Stimulated activated naive CD8-positive, alpha-beta T cell treated with anti-CD3 and anti-CD28 coated beads, Interleukin-15, Interleukin-2, amounts not matched to agents 100 ng/mL and 50 ng/mL, for 24 hours (primary cell): ENCODE results near the gene YIF1A.

Source experiments
- H3K27ac Mint-ChIP-seq: one replicate; pipeline ENCODE4 v1.8.0; 2021; ENCODE audit warnings: mild to moderate bottlenecking, mixed read lengths
- H3K27me3 Mint-ChIP-seq: one replicate; pipeline ENCODE4 v1.8.0; 2021; ENCODE audit warnings: mixed read lengths
- H3K36me3 Mint-ChIP-seq: one replicate; pipeline ENCODE4 v1.8.0; 2021; ENCODE audit warnings: low read depth, mixed read lengths
- H3K4me1 Mint-ChIP-seq: one replicate; pipeline ENCODE4 v1.8.0; 2021; ENCODE audit warnings: low read depth, mixed read lengths
- H3K4me3 Mint-ChIP-seq: one replicate; pipeline ENCODE4 v1.8.0; 2021; ENCODE audit warnings: mild to moderate bottlenecking, mixed read lengths
- H3K9me3 Mint-ChIP-seq: one replicate; pipeline ENCODE4 v1.8.0; 2021; ENCODE audit warnings: mixed read lengths

YIF1A gene, protein sequence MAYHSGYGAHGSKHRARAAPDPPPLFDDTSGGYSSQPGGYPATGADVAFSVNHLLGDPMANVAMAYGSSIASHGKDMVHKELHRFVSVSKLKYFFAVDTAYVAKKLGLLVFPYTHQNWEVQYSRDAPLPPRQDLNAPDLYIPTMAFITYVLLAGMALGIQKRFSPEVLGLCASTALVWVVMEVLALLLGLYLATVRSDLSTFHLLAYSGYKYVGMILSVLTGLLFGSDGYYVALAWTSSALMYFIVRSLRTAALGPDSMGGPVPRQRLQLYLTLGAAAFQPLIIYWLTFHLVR

DNA sequence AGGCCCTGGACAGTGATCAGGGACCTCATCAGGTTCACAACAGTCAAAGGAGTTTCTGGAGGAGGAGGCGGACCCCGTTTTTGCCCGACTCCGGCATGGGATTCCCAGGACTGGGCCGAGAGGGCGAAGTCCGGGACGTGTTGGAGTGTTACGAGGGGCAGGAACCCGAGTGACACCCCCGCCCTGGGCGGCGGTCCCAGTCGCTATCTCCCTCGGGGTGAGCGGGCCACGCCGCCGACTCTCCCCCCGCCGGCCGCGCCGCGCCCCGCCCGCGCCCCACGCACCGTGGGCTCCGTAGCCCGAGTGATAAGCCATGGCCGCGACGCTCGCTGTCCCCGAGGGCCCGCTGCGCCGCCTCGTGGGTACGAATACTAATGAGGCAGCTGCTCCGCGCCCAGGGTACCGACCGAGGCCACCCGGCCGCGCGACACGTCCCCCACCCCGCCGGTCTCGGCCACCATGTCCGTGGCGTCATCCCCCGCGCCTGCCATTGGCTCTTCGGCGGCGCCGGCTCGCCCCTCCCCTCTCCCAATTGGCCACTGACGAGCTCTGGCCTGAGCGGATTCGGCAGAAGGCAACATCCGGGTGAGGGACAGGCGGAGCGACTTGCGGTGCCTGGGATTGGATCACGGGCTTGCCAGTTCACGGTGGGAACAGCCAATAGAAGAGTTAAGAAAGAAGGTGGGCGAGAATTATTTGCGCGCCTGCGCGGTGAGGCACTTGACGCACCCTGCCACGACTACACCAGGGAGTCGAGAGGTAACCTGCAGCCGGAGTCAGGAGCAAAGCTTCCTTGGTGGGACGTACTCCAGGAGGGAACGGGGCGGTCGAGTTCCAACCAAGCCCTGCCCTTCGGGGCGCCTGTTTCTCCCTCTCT is at the start of gene YIF1A:
TSS of gene YIF1A (minus strand) at position 473 of the 877 bp plus-strand sequence. CDS start at position 315, 158 bp downstream.
- Mint-ChIP-seq H3K27me3 (peaks cover 20% of the 10 kb centered on the region), H3K36me3 (peaks cover 3% of the 10 kb centered on the region), H3K4me1 (peaks cover 34% of the 10 kb centered on the region), H3K9me3 (no peaks in the 10 kb centered on the region), H3K4me3 (peak within 1 kb of the TSS; percentile 90), H3K27ac (peak within 1 kb of the TSS; percentile 88)

GRCh38 chr11:66337103-66337899 is 48.4 kb upstream of the YIF1A start:
- Mint-ChIP-seq H3K4me3 (peak overlapping the region; percentile 66), H3K9me3 (no peaks in the 10 kb centered on the region), H3K36me3 (peaks cover 35% of the 10 kb centered on the region), H3K27ac (peak overlapping the region; percentile 83), H3K4me1 (peaks cover 34% of the 10 kb centered on the region), H3K27me3 (no peaks in the 10 kb centered on the region)

- Mint-ChIP-seq H3K36me3 (peaks cover 27% of the 10 kb centered on the region), H3K4me1 (peaks cover 34% of the 10 kb centered on the region)
Observed at GRCh38 chr11:66336234-66337102, 47.5 kb upstream of the YIF1A start, which contains the start of gene RIN1. TSS of gene RIN1 (minus strand) at chr11:66336434. CDS start at chr11:66336402, 32 bp downstream.

DNA sequence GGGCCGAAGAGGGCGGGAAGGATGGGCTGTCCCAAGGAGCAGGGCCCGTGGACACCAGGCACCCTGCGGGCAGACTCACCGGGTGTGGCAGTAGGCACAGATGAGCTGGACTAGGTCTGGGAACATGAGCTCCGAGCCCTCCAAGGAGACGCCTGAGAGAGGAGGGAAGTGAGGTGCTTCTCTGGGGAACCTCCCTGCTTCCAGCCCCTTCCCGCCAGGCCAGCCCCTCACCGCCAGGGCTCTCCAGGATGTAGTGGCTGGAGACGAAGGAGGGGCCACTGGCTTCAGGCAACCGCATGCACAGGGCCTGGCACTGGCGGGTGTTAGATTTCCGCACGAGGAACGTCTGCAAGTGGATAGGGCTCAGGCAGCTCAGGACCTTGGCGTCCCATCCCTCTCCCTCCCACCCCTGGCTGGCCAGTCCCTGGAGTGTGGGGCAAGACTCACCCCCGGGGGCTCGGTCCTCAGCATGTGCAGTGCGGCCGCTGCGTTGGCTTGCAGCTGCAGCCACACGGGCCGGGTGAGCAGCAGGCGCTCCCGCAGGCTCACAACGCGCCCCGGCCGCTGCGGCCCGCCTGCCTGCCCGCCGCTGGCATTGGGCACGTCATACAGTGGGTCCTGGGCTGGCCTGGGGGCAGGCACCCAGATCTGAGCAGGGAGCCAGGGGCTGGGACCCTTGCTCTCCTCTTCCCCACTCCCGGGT is 46.7 kb upstream of the YIF1A start:
- Mint-ChIP-seq H3K27me3 (no peaks in the 10 kb centered on the region), H3K4me3 (peak overlapping the region; percentile 66), H3K27ac (no peak overlapping the region), H3K36me3 (peaks cover 24% of the 10 kb centered on the region), H3K4me1 (peaks cover 34% of the 10 kb centered on the region), H3K9me3 (no peaks in the 10 kb centered on the region)

More at GRCh38 chr11:66336234-66337102, 47.5 kb upstream of the YIF1A start, which contains the start of gene RIN1:
- peak within 1 kb of the TSS; percentile 66 for H3K4me3 Mint-ChIP-seq
- H3K27me3 Mint-ChIP-seq, result no peaks in the 10 kb centered on the region
- H3K9me3 Mint-ChIP-seq, result no peaks in the 10 kb centered on the region
- peak within 1 kb of the TSS; percentile 83 for H3K27ac Mint-ChIP-seq

DNA sequence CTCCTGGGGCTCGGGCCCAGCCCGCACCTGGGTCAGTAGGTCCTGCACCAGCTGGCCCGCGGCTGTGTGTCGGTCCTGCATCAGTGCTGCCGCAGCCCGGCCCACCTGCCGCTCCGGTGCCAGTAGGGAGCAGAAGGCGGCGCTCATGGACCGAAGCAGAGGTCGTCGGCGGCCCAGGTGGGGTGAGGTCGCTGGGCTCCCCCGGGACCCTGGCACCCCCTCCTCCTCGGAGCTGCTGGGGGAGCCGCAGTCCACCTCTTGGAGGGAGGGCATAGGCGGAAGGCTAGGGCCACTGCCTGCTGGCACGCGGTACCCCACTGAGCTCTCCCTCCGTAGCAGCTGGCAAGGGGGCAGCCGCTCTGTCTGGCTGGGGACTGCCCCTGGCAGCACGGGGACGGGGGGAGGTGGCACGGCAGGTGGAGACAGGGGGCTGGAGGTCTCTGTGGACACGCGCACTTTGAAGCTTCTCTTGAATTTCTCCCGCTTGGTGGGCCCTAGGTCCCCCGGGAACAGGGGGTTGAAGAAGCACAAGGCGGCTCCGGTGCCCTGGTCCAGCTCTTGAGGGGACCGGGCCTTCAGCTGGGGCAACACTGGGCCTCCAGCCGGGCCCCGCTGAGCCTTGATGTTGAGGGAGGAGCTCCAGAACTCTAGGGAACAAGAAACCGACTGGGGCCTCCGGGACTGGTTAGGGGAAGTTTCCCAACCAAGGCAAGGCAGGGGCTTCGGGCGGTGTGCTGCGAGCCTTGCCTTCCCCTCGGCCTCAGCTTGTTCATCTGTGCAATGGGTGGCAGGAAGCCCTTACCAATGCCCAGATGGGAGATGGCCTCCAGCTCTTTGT is 45.9 kb upstream of the YIF1A start:
- no peaks in the 10 kb centered on the region for H3K27me3 Mint-ChIP-seq
- H3K4me3 Mint-ChIP-seq, result no peak overlapping the region
- H3K27ac Mint-ChIP-seq, result no peak overlapping the region
- H3K9me3 Mint-ChIP-seq, result no peaks in the 10 kb centered on the region
- H3K4me1 Mint-ChIP-seq, result peaks cover 34% of the 10 kb centered on the region
- peaks cover 20% of the 10 kb centered on the region for H3K36me3 Mint-ChIP-seq

- Mint-ChIP-seq H3K9me3 (no peaks in the 10 kb centered on the region), H3K27me3 (no peaks in the 10 kb centered on the region), H3K27ac (no peak overlapping the region), H3K4me3 (no peak overlapping the region), H3K36me3 (peaks cover 17% of the 10 kb centered on the region), H3K4me1 (peaks cover 38% of the 10 kb centered on the region)
Observed at GRCh38 chr11:66333896-66334604, 45.1 kb upstream of the YIF1A start.

DNA sequence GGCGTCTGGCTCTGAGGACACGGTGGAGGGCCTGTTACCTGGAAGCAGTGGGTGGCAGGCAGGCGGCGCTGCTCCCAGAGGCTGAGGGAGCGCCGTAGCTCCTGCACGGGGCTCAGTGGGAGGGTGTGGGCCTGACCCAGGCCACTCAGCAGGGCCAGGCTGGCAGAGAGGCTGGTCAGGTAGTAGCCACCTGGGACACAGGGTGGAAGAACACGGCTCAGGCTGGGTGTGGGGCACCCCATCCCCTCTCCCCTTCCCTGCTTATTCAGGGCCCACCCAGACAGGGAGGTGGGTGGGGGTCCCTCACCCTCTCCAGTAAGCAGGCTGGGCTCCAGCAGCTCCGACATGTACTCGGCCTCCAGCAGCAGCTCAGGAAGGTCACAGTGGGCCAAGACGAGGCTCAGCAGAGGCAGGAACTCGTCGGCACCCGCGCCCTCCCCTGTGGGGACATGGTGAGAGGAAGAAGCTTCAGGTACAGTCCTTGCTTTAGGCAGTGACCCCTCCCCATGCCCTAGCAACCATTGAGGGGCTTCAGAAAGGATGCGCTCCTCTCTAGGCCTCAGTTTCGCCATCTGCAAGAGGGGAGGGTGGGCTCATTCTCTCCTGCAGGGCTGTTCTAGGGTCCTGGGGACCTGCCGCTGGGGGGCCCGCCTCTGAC is 44.4 kb upstream of the YIF1A start:
- Mint-ChIP-seq H3K27me3 (no peaks in the 10 kb centered on the region), H3K9me3 (no peaks in the 10 kb centered on the region), H3K27ac (no peak overlapping the region), H3K36me3 (peaks cover 11% of the 10 kb centered on the region), H3K4me1 (peaks cover 39% of the 10 kb centered on the region), H3K4me3 (no peak overlapping the region)

DNA sequence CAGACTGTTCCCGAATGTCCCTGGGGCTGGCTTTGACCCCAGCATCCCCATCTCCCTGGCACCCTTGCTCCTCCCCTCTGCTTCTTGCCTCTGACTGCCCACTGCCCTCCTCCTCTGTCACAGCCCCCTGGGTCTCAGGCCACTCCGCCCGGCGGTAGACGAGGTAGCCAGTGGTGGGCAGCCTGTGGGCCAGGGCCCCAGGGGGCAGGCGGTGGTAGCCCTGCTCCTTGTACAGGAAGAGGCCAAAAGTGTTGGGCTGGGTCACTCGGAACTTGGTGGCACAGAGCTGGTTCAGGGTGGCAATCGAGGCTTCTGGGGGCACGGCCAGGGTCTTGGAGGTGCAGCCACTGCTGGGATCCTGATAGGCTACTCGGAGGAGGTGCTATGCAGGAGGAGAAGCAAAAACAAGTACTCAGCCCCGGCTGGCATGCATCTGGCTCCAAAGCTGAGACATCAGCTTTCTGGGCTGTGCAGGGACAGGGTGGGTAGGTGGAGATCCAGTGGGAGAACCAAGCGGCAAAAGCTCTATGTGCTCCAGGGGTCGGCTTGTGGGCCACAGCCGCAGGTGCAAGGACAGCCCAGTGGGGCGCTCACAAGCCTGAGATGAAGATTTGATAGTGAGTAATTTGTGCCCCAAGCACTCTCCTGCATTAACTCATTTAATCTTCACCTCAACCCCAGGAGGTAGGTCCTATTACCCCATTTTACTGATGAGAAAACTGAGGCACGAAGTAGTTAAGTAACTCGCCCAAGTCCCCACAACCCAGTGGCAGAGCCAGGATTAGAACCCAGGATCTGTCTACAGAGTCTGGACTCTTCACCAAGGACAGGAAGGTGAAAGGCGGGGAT is 43.7 kb upstream of the YIF1A start:
- Mint-ChIP-seq H3K9me3 (no peaks in the 10 kb centered on the region), H3K27ac (no peak overlapping the region), H3K27me3 (no peaks in the 10 kb centered on the region), H3K4me3 (no peak overlapping the region), H3K4me1 (peaks cover 40% of the 10 kb centered on the region), H3K36me3 (peaks cover 7% of the 10 kb centered on the region)

DNA sequence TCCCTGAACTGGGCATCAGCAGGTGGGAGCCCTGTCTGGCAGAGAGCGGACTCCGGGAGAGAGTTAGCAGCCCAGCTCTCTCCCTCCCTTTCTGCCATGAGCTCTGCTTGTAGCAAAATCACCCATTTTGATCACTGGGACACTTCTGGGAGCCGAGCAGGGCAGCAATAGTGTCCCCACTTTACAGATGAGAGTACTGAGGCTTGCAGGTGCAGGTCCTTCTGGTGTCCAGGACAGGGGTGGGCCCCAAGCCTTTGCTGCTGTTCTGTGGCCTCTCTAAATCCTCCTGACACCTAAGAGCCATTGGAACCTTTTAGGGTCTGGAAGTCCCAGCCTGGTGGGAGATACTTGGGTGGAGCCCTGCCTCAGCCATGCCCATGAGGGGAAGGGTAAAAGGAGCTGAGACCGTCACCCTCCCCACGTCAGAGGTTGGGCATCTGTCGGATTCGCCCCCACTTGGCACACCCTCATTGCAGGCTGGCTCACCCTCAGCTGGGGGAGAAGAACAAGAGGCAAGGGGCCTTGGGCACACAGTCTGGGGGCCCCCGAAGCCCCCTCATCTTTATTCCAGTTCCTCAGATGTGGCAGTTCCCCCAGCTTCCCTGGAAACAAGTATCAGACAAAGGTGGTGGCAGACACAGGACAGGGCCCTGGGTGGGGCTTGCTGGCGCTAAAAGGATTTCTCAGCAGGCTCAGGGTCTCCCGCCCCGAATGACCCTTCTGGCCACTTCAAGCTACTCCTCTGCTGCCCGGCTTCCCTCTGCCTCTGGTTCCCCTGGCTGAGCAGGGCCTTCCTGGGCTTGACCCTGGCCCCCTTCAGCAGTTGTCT is 42.8 kb upstream of the YIF1A start:
- Mint-ChIP-seq H3K36me3 (no peaks in the 10 kb centered on the region), H3K9me3 (no peaks in the 10 kb centered on the region), H3K4me1 (peaks cover 38% of the 10 kb centered on the region), H3K27ac (no peak overlapping the region), H3K4me3 (no peak overlapping the region), H3K27me3 (no peaks in the 10 kb centered on the region)

GRCh38 chr11:66330931-66331330 is 42.0 kb upstream of the YIF1A start:
- Mint-ChIP-seq H3K36me3 (no peaks in the 10 kb centered on the region), H3K27me3 (no peaks in the 10 kb centered on the region), H3K4me3 (no peak overlapping the region), H3K4me1 (peaks cover 39% of the 10 kb centered on the region), H3K9me3 (no peaks in the 10 kb centered on the region), H3K27ac (no peak overlapping the region)
